ENCODE results near the gene GPR157.

- TF ChIP-seq EZH2 (IDR thresholded peaks at IDR 0.05; ENCODE audit: borderline replicate concordance, insufficient read depth, low read depth, low read length, poor library complexity, severe bottlenecking), result no peak
- TF ChIP-seq CTCF (IDR thresholded peaks at IDR 0.05), result no peak
Observed at GRCh38 chr1:9169601-9170137, 40.8 kb upstream of the GPR157 start.

All from B cell (primary cell).